Measurements from ENCODE around the gene WDR17.
"Not testable (repeated sequence)": the region's sequence is repeated elsewhere in the genome, so short reads cannot be mapped to it uniquely, and the experiment has no call there.

WDR17 gene

DNA sequence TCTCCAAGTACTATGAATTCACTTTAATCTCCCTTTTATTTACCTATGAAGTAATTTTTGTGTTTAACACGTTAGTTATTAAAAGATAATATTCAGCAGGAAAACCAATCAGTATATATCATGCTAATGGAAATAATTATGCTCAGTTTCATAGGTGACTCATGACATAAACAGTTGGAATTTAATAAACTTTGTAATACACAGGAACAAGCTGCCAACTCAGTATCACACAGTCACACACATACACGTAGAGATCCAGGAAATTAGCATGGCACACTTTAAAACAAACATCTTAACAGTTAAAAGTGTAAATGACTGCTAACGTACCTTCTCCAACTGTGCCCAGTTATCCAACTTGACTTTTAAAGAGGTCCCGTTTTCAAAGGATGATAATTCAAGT is 127.5 kb downstream of the WDR17 start:
- no peak for DNase-seq

DNA sequence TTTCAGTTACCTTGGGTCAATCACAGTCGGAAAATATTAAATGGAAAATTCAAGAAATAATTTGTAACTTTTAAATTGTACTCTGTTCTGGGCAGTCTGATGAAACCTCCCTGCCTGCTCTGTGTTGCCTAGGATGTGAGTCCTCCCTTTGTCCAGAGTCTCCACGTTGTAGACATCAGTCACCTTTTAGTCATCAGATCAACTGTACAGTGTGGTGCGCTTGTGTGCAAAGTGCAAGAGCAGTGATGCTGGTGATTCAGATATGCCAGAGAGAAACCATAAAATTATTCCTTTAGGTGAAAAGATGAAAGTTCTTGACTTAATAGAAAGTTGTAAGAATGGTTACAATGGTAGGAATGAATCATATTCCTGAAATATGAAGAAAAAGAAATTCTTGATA is 128.3 kb downstream of the WDR17 start:
- DNase-seq, result no peak

DNA sequence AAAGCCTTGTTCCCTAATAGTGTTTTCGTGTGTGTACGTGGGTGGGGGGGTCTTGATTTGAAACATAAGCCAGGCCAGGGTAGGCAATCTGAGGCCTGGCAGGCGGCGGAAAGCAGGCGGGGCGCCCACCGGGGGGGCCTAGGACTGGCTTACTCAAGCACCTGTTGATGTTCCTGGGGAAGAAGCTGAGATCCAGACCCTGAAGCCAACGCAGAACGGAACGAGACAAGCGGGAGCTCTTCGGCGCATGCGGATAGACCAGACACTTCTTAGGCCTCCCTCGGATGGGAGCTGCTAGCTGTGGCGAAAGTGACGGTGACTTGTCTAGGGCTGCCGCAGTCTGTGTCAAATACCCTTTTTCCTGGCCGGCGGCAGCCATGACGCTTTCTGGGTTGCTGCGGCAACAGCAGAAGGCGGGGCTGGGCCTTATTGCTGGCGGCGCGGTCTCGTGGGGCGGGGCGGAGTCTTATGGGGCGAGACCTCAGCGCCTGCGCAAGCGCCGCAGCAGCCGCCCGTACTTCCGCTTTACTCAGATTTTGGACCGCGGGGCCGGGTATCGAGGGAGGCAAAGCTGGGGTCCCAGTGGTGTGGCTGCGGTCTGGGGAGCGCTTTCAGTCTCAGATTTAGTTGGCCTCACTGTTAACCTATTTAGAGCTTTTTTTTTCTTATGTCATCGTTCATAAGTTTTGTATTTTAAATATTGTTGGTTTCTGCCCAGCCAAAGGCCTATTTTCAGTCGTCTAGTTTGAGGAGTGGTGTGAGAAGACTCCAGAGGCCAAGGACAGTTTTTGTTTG is 129.7 kb downstream of the WDR17 start, which contains the start of gene SPATA4:
Gene SPATA4 (minus strand): TSS at position 402 of the 795 bp plus-strand sequence. CDS start 23 bp downstream, at position 379.
- DNase-seq, result peak; percentile 78 to 87

DNA sequence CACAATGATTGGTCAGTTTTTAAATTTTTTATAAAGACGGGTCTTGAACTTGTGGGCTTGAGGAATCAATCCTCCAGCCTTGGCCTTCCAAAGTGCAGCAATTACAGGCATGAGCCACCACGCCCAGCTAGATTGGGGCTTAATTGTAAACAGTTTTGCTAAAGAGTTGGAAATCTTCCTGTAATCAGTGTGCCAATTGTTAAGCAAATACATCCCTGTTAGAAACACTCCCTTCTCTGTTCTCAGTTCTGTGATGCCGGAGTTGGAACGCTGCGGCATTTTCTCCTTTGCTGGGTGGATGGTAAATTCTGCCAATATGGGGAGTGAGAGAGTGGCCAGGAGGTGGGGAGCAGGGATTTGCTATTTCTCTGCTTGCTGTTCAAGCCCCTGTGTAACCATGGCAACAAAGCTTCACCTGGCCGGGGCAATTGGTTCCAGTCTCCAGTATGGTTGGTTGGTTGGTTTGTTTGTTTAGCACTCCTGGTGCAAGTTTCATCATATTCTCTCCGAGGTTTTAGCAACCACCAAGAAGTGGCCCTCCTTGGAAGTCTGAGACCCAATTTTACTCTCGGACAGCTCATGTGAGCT is 132.8 kb downstream of the WDR17 start:
- DNase-seq, result no peak

DNA sequence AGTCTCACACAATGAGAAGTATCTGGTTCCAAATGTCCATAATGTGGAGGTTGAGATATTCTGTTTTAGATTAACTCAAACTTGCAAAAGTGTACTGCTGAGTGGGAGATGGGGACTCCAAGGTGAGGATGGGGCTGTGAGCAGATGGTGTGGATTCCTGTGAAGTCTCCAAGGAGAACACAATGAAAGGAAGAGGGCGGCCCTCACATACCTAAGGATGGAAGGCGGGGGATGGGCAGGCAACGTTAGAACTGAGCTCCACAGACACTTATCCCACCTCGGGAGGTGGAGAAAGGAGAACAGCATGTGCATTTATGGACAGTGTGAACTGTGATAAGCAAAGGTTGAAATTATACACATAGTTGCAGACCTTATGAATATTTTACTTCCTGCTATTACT is 139.7 kb downstream of the WDR17 start:
- no peak for DNase-seq

DNA sequence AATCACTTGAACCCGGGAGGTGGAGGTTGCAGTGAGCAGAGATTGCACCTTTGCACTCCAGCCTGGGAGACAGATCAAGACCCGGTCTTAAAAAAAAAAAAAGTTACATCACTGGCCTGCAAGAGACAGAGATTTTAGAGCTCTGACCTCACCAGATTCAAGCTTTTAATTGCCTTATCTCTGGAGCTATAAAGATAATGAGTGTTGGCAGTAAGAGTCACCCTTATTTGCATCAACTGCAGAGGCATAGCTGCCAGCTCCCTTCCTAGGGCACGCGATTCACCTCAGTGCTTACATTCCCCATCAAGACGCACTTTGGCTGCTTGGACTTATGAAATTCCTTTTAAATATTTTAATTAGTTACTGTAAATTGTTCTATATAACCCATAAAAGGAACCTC is 142.2 kb downstream of the WDR17 start:
- no peak for DNase-seq

DNA sequence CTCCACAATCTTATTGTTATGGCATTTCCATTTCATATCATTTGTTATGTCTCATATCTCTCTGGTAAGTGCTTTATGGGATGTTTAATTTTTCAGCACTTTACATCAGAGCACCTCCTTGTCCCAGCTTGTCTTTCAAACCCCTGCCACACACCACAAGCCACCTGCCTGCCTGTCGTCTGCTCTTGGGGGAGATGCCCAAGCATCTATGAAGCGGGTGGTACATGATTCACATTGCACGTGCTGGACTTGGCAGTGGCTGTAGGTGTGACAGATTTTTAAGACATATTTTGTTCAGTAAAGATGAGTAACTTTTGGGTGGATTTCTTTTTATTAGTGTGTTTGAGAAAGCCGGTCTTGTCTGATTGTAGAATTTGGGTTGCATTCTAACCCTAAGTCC is 143.9 kb downstream of the WDR17 start:
- DNase-seq, result no peak

DNA sequence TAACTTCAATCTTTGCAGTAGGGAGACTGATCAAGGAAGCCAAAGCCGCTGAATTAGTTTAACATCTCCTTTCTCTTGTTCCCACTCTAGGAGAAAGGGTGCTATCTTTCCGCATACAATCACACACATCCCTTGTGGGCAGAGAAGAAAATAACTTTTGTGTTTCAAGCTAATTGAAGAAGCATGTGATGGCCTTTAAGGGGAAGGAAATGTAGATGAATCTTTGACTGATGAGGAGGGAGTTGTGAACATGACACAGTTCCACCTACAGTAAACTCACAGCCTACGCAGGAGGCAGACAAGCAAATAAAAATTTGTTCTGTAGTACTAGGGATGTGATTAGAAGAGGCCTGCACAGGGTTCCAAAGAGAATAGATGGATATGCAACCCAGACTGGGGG is 144.5 kb downstream of the WDR17 start:
- no peak for DNase-seq

DNA sequence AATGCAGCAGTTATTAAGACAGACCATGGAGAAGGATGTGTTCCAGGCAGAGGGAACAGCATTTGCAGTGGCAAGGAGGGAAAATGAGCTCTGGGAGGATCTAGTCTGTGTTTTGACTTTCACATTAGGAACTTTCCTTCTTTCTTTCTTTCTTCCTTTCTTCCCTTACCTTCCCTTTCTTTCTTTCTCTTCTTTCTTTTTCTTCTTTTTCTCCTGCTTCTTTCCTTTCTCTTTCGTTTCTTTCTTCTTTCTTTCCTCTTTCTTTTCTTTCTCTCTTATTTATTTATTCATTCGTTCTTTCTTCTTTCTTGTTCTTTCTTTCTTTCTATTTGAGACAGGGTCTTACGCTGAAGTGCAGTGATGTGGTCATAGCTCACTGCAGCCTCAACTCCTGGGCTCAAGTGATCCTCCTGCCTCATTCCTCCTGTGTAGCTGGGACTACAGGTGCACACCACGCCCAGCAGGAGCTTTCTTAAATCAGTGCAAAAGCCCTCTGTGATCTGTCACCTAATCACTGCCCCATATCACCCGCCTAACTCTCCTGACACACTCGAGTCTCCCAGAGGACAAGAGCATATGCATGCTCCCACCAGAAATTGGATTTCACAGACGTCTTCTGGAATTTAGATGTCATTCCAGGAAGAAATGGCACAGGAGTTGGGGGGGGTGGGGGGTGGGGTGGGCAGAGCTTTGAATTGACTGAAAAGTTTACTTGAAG is 145.1 kb downstream of the WDR17 start:
- DNase-seq, result no peak

DNA sequence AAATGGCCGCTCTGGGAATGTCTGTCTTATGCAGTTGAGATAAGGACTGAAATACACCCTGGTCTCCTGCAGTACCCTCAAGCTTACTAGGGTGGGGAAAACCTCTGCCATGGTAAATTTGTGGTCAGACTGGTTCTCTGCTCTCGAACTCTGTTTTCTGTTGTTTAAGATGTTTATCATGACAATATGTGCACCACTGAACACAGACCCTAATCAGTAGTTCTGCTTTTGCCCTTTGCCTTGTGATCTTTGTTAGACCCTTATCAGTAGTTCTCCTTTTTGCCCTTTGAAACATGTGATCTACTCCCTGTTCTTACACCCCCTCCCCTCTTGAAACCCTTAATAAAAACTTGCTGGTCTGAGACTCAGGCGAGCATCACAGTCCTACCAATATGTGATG is 146.7 kb downstream of the WDR17 start:
- not testable (repeated sequence) for DNase-seq

DNA sequence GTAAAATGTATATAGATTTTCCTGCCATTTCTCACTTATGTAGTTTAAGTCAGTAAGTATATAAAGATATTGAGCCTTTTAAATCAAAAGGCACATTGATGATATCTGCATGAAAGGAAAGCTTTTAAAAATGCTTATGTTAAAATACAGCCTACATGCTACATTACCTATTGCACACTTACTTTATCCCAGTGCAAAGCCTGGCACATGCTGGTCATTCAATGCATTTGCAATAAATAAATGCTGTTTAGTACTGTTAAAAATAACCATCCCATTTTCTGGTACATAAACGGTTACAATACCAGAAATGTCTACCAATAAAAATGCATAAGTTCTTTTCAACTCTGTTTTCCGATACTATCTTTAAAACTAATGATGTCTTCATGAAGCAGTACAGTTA is 151.9 kb downstream of the WDR17 start:
- no peak for DNase-seq

DNA sequence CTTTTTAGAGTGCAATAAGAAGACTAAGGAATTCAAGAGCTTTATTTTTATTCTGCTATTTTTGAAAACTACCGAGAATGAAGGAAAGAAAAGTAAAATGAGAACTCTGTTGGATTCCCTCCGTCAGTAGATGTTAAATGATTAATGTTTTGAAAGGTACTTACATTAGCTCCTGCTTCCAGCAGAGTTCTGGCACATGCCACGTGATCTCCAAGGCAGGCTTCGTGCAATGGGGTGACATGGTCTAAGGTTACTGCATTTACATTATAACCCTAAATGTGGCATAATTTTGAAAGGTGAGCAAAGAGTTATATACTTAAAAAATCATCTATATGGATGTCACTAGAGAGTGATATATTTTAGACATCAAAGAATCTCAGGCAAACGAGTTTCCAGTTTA is 156.5 kb downstream of the WDR17 start:
- DNase-seq, result no peak

DNA sequence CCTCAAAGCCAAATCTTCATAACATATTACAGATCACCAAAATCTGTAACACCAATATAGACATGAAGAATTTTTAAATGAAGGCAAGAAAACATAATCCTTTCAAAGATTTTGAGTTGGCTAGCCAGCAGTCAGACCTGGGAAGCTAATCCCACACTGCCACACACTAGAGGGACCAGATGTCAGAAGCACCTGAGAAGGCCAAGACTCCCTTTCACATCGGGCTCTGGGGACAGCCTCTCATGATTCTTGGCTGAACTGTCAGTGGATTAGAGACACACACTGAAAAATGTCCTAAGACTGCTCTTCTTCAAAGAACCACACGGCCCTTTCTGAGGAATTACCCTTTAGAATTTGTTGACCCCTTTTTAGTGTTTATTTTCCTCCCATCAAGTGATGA is 157.9 kb downstream of the WDR17 start:
- DNase-seq, result no peak

DNA sequence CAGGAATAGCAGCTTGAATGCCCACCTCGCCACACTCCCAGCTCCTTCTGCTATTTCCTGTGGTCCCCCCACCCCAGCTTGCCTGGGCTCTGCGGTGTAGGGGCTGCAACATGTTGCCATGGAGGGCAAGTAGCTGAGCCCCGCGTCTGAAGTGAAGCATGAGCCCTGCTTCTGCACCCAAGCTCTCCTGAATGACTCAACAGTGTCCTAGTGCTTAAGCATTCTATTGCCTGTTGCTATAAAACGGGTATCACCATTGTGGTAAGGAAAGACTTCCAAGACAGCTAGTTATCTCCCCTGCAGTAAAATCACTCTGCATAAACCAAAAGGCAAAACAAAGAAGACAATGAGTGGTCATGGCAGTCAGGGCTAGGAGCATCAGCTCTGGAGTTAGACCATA is 161.1 kb downstream of the WDR17 start:
- no peak for DNase-seq

DNA sequence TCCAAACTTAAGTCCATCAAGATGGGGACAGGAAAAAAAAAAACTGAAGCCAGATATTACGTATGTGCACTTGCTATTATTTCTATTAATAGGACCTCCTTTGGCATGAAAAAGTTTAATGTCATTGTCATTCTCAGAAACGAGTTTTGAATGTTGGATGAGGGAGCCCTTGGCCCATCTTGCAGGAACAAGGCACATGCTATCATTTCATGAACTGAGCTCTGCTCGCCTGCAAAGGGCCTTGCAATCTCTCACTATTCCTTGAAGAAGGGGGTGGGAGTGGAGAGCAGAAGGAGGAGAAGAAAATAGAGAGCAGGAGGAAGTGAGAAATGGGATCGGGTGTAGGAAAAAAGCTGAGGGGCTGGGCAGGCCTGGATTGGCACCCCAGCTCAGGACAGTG is 164.0 kb downstream of the WDR17 start:
- no peak for DNase-seq

Measured in AML-193 (cell line).